ENCODE data around the gene ULK3. TPM values are rescaled to one million over a fixed set of nuclear protein-coding genes. Genes with fewer than 3 reads are reported as not detected.

ULK3 gene
- total RNA-seq, 4 donors from 2014 or later: 138 to 473 (median 312) TPM

- Histone ChIP-seq H3K4me3 (no peak overlapping the region), H3K36me3 (no peaks in the 10 kb centered on the region), H3K9me3 (no peaks in the 10 kb centered on the region), H3K4me1 (peaks cover 4 to 24% (median 17%) of the 10 kb centered on the region in 4 donors), H3K27me3 (peaks cover 33% of the 10 kb centered on the region), H3K27ac (no peak overlapping the region)
- TF ChIP-seq CTCF (IDR thresholded peaks at IDR 0.05): no peak
- TF ChIP-seq EP300 (IDR thresholded peaks at IDR 0.05; ENCODE audit: low read depth): no peak
- no peak for TF ChIP-seq POLR2AphosphoS5 (IDR thresholded peaks at IDR 0.05)
- no peak for TF ChIP-seq POLR2A (IDR thresholded peaks at IDR 0.05)
- in situ Hi-C loops (cut with MboI; ENCODE audit: low pct_ligation_motif_present in 1 of 4, low pct_unique_long_range_greater_than_20kb in 1 of 4, low sequenced_read_pairs in 3 of 4): no loop called here
- WGBS, 2 donors (ENCODE audit: low coverage in 1 of 2): 52 to 100% methylated on average over 1 to 3 of the region's 3 CpGs
- no peak for DNase-seq
- intact Hi-C loops (cut with DNase I; ENCODE audit: low total_unique reads): no loop called here
Observed at GRCh38 chr15:74829486-74829885, 13.5 kb downstream of the ULK3 start.

- no peak for TF ChIP-seq POLR2AphosphoS5 (IDR thresholded peaks at IDR 0.05)
- no peak for TF ChIP-seq CTCF (IDR thresholded peaks at IDR 0.05)
- no peak for TF ChIP-seq POLR2A (IDR thresholded peaks at IDR 0.05)
- TF ChIP-seq EP300 (IDR thresholded peaks at IDR 0.05; ENCODE audit: low read depth): no peak
- Histone ChIP-seq H3K9me3 (no peaks in the 10 kb centered on the region), H3K4me1 (peaks cover 4 to 24% (median 17%) of the 10 kb centered on the region in 4 donors), H3K36me3 (no peaks in the 10 kb centered on the region), H3K27ac (no peak overlapping the region), H3K27me3 (peaks cover 33% of the 10 kb centered on the region), H3K4me3 (no peak overlapping the region)
- intact Hi-C loops (cut with DNase I; ENCODE audit: low total_unique reads): no loop called here
- in situ Hi-C loops (cut with MboI; ENCODE audit: low pct_ligation_motif_present in 1 of 4, low pct_unique_long_range_greater_than_20kb in 1 of 4, low sequenced_read_pairs in 3 of 4): no loop called here
- no peak for DNase-seq
- whole genome bisulfite sequencing, 2 donors (ENCODE audit: low coverage in 1 of 2): 77% methylated on average over 6 of the region's 6 CpGs; no CpG with 5 or more reads in 1 of the 2 donors
Observed at GRCh38 chr15:74828835-74829234, 14.1 kb downstream of the ULK3 start.

- WGBS, 2 donors (ENCODE audit: low coverage in 1 of 2): 63% methylated on average over 5 of the region's 5 CpGs; no CpG with 5 or more reads in 1 of the 2 donors
- H3K4me1 ChIP-seq: peaks cover 4 to 23% (median 16%) of the 10 kb centered on the region in 4 donors
- H3K36me3 ChIP-seq: no peaks in the 10 kb centered on the region
- DNase-seq: no peak
- H3K27me3 ChIP-seq: peaks cover 33% of the 10 kb centered on the region
- in situ Hi-C loops (cut with MboI; ENCODE audit: low pct_ligation_motif_present in 1 of 4, low pct_unique_long_range_greater_than_20kb in 1 of 4, low sequenced_read_pairs in 3 of 4) (no loop called here), intact Hi-C loops (cut with DNase I; ENCODE audit: low total_unique reads) (no loop called here)
- H3K4me3 ChIP-seq: no peak overlapping the region
- TF ChIP-seq EP300 (IDR thresholded peaks at IDR 0.05; ENCODE audit: low read depth) (no peak), POLR2AphosphoS5 (IDR thresholded peaks at IDR 0.05) (no peak), CTCF (IDR thresholded peaks at IDR 0.05) (no peak), POLR2A (IDR thresholded peaks at IDR 0.05) (no peak)
- H3K9me3 ChIP-seq: no peaks in the 10 kb centered on the region
- no peak overlapping the region for H3K27ac ChIP-seq
Observed at GRCh38 chr15:74827614-74828013, 15.3 kb downstream of the ULK3 start.

- in situ Hi-C loops (cut with MboI; ENCODE audit: low pct_ligation_motif_present in 1 of 4, low pct_unique_long_range_greater_than_20kb in 1 of 4, low sequenced_read_pairs in 3 of 4) (no loop called here), intact Hi-C loops (cut with DNase I; ENCODE audit: low total_unique reads) (no loop called here)
- no peak overlapping the region for H3K4me3 ChIP-seq
- H3K4me1 ChIP-seq: peaks cover 4 to 17% (median 12%) of the 10 kb centered on the region in 4 donors
- WGBS, 2 donors (ENCODE audit: low coverage in 1 of 2): 33% methylated on average over 21 of the region's 21 CpGs; no CpG with 5 or more reads in 1 of the 2 donors
- no peak for DNase-seq
- no peak overlapping the region for H3K27ac ChIP-seq
- TF ChIP-seq EP300 (IDR thresholded peaks at IDR 0.05; ENCODE audit: low read depth) (no peak), CTCF (IDR thresholded peaks at IDR 0.05) (no peak), POLR2A (IDR thresholded peaks at IDR 0.05) (no peak), POLR2AphosphoS5 (IDR thresholded peaks at IDR 0.05) (no peak)
- peaks cover 33% of the 10 kb centered on the region for H3K27me3 ChIP-seq
- no peaks in the 10 kb centered on the region for H3K9me3 ChIP-seq
- no peaks in the 10 kb centered on the region for H3K36me3 ChIP-seq
Observed at GRCh38 chr15:74826921-74827320, 16.0 kb downstream of the ULK3 start.
